DMS 273 treated with DMSO at 0.1 percent for 48 hours (cell line): Measurements from ENCODE around the gene ALKBH6.
A peak's percentile ranks its signal among the peaks of the same experiment; 100 is the strongest.
"Not testable (repeated sequence)": the region's sequence is repeated elsewhere in the genome, so short reads cannot be mapped to it uniquely, and the experiment has no call there.

Experiments
- DNase-seq: peaks from one replicate; lab custom pipeline; 2025; lab: John Stamatoyannopoulos, UW

ALKBH6 gene

DNA sequence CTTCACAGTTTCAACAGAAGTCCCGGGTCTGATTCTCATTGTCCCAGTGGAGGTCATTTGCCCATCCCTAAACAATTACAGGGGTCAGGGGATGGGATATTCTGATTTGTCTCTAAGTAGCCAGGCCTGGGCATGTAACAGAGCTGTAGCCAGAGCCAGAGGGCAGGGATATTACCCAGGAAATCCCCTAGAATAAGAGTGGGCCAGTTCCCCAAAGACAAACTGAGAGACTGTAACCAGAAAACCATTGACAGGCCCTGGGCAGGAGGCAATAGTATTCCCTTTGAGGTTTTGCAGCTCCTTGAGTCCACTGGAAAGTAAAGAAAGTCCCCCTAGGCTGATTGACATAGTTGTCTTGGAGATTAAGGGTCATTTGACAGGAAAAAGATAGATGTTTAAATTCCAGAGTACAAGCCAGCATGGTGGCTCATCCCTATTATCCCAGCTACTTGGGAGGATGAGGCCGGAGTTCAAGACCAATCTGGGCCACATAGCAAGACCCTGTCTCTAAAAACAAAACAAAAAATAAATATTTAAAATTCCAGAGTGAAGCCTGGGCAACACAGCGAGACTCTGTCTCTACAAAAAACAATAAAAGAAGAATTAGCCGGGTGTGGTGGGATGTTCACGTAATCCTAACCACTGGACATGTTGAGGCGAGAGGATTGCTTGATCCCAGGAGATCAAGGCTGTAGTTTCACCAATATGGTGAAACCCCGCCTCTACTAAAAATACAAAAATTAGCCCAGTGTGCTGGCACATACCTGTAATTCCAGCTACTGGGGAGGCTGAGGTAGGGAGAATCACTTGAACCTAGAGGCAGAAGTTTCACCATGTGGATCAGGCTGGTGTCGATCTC, 20.9 kb downstream of the ALKBH6 start:
- no peak for DNase-seq

- DNase-seq: peak; percentile 59
Measured at GRCh38 chr19:35991731-35992450, 22.1 kb downstream of the ALKBH6 start.

DNA sequence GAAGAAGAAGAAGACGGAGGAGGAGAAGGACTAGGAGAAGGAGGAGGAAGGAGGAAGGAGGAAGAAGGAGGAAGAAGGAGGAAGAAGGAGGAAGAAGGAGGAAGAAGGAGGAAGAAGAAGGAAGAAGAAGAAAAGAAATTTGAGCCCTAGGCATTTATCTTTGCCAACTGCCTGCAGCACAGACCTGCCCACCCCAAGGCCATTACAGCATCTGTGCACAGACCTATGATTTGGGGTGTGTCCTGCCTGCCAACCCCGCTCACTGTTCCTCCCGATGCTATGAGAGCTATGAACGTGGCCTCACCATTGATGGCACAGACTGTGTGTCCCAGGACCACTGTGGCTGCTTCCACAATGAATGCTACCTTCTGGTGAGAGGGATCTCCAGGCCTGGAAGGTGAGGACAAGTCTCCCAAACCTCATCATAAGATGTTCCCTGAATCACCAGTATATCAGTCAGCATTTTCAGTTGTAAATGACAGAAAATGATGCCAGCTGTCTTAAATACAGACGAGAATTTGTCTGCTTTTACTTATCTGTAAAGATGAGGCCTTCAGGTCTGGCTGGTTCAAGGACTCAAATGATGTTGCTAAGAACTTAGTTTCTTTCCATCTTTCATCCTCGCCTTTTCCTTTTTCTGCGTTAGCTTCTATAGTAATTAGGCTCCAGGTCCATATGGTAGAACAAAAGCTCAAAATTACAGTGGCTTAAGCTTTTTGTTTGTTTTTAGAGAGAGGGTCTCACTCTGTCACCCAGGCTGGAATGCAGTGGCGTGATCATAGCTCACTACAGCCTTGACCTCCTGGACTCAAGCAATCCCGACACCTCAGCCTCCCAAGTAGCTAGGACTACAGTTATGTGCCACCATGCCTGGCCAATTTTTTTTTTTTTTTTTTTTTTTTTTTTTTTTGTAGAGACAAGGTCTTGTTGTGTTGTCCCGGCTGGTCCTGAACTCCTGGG, 23.0 kb downstream of the ALKBH6 start:
- DNase-seq: no peak

DNA sequence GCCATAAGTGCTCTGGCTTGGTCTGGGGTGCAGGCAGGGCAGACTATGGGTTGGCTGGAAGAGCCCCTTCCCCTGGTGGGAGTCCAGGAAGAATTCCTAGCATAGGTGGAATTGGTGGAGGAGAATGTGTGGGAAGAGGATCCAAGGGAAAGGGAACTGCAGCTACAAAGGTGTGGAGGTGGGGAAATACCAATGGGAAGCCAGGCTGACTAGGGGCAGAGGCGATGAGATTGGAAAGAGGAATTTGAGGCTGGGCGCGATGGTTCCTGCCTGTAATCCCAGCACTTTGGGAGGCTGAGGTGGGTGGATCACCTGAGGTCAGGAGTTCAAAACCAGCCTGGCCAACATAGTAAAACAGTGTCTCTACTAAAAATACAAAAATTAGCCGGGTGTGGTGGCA, 23.9 kb downstream of the ALKBH6 start:
- DNase-seq: no peak

DNA sequence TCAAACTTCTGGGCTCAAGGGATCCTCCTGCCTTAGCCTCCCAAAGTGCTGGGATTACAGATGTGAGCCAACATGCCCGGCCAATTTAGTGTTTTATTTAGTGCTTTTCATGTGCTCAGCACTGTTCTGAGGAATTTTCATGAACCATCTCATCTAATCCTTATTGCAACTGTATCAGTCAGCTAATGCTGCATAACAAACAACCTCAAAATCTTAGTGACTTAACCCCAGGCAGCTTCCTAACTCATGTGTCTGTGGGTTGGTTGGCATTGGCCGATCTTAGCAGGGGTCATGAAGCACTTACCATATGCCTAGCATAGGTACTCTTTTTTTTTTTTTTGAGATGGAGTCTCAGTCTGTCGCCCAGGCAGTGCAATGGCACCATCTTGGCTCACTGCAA, 25.2 kb downstream of the ALKBH6 start:
- DNase-seq: no peak

DNA sequence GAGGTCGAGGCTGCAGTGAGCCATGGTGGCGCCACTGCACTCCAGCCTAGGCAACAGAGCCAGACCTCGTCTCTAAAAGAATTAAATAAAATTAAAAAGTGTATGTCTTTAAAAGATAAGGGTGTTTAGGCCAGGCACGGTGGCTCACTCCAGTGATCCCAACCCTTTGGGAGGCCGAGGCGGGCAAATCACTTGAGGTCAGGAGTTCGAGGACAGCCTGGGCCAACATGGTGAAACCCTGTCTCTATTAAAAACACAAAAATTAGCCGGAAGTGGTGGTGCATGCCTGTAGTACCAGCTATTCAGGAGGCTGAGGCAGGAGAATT, 26.5 kb downstream of the ALKBH6 start:
- no peak for DNase-seq

DNA sequence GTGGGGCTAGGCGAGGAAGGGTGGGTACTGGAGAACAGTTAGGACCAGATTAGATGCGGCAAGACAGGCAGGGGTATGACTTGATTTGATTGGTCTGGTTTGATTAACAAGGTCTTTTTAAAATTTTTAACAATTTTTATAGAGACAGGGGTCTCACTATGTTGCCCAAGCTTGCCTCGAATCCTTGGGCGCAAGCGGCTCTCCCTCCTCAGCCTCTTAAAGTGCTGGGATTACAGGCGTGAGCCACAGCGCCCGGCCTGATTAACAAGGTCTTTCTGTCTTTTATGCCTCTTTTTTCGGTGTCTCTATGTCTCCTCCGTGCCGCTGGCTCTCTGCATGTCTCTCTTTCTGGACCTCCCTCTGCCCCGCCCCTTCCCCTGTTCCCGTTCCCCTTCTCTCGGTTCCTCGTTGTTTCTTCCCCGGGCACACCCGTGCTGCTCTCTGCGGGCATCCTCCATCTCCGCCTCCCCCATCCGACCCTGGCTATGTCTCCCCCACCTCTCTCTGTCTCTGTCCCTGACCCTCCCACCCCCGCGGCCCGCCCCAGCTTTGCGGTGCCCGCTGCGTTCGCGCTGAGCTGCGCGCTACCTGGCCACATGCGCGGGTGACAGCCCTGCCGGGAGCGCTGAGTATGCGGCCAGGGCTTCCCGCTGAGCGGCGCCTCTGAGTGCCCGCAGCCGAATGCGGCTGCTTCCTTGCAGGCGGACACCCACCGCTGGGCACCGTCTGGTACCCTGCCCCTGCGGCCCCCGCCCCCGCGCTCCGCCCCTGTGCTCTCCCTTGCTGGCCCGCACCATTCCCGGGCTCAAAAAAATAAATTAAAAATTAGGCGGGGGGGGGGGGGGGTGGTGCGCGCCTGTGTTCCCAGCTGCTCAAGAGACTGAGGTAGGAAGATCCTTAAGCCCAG, 27.1 kb downstream of the ALKBH6 start:
- peak; percentile 51 for DNase-seq

GRCh38 chr19:35986111-35986510, 27.9 kb downstream of the ALKBH6 start:
- no peak for DNase-seq

GRCh38 chr19:35983177-35983576, 30.8 kb downstream of the ALKBH6 start:
- no peak for DNase-seq

DNA sequence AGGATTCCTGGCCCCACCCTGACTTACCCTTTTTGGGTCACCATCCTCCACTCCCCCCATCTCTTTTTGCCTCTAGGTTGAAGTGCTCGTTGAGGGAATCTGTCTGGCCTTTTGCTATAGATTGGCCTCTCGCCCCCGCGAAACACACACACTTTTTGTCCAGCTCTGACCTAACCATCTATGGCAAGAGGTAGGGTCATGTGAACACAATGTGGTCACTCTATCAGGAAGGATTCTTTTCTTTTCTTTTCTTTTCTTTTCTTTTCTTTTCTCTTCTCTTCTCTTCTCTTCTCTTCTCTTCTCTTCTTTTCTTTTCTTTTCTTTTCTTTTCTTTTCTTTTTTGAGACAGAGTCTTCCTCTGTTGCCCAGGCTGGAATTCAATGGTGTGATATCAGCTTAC, 33.0 kb downstream of the ALKBH6 start:
- not testable (repeated sequence) for DNase-seq

- no peak for DNase-seq
Measured at GRCh38 chr19:35978832-35979365, 35.1 kb downstream of the ALKBH6 start.

DNA sequence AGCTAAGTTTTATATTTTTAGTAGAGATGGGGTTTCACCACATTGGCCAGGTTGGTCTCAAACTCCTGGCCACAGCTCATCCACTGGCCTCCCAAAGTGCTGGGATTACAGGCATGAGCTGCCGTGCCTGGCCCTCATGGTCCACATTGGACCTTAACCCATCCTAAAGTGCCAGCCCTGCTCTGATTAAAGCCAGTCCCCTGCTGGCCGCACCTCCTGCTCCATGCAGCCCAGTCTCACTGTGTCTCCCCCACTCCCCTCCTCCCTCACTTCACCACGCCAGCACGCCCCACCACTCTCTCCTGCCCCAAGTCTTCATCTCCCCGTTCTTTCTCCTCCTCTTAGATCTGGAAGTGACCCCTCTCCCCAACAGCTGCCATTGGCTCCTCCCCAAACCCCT, 35.7 kb downstream of the ALKBH6 start:
- no peak for DNase-seq

DNA sequence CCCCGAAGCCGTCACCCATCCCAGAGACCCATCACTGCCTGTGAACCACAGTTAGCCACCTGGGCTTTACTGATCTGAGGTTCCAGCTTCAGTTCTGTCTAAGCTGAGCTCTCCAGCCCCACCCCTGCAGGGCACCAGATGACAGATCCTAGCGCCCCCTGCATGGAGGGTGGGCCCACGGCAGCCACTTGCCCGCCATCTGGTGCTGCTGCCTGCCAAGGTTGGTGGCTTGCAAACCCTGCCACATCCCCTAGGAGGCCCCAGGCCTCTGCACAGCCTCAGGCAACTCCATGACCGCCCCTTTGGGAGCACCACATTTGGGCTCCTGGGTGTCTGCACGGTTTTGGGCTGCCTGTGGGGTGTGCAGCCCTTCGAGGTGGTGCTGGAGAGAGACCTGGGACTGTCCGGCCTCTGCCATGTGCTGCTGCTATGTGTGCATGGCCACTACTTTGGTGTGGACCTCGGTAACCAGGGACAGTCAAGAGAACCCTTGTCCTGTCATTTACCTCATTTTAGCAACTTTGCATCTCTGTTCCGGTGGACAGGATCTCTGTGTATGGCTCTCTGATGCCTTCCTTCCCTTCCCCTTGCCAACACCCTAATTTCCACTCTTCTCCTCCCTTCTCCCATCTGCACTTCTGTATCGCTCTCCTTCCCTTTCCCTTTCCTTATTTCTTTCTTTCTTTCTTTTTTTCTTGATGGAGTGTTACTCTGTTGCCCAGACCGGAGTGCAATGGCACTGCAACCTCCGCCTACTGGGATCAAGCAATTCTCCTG, 36.4 kb downstream of the ALKBH6 start:
- peak; percentile 87 for DNase-seq

- DNase-seq: no peak
Measured at GRCh38 chr19:35975608-35976214, 38.3 kb downstream of the ALKBH6 start.

- no peak for DNase-seq
Measured at GRCh38 chr19:35973487-35973886, 40.5 kb downstream of the ALKBH6 start.

DNA sequence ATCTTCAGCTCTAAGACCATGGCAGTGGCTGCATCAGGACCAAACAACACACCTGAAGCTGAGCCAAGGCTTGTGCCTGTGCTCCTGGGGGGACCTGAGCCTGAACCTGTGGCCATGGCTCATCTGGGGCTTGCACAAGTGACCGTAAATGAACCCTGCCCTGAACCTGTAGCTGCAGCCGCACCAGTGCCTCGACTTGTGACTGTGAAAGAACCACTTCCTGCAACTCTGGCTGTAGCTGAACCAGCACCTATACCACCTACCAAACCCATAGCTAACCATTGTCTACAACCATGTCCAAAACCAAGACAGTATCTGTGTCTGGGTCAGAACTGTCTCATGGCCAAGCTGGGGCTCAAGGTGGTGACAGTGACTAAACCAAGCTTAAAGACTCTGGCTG, 47.2 kb downstream of the ALKBH6 start:
- no peak for DNase-seq

DNA sequence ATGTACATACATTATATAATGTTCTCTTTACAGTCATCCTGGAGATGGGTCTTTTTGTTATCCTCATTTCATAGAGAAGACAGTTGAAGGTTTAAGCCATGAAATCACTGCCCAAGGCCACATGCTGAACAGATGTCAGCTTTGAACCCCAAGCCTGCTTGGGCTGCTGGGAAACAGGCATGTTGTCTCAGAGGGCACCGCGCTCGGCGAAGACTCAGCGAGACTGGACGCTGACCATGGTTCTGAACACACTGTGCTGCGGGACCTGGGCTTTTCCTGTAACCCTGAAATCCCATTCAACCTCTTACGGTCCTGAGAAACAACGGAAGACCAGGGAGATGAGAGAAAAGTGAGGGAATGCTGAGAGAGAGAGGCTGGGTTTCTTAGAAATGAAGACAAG, 50.5 kb downstream of the ALKBH6 start:
- DNase-seq: no peak

GRCh38 chr19:35960432-35960972, 53.5 kb downstream of the ALKBH6 start:
- DNase-seq: no peak

- no peak for DNase-seq
Measured at GRCh38 chr19:35959968-35960320, 54.1 kb downstream of the ALKBH6 start.
